Fibroblast of upper back skin (primary cell): ENCODE data around the gene BET1L.
A peak's percentile ranks its signal among the peaks of the same experiment; 100 is the strongest.
"Not testable (repeated sequence)": the region's sequence is repeated elsewhere in the genome, so short reads cannot be mapped to it uniquely, and the experiment has no call there.

Experiments
- DNase-seq: peaks from one replicate; pipeline ENCODE4 v3.0.0-alpha.2; 2013

BET1L gene

DNA sequence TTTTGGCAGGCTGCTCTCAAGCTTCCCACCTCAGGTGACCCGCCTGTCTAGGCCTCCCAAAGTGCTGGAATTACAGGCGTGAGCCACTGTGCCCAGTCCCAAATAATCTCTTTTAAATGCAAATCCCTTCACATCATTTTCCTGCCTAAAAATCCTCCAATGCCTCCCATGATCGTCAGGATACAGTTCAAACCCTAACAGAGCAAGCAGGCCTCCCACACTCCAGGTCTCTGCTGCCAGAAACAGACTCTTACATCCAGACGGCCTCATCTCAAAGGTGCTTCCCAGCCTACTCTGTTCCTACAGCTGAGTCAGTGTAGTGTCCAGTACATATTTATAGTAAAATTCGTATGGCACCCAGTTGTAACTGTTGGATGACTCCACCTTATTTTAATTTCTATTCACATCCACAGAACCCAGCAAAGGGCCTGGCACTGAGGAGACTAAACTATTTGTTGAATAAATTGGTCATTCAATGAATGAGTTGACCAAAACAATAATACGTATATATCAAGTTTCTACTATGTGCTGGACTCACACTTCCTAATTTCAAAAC lies 20.7 kb upstream of the BET1L start:
- DNase-seq, result no peak

DNA sequence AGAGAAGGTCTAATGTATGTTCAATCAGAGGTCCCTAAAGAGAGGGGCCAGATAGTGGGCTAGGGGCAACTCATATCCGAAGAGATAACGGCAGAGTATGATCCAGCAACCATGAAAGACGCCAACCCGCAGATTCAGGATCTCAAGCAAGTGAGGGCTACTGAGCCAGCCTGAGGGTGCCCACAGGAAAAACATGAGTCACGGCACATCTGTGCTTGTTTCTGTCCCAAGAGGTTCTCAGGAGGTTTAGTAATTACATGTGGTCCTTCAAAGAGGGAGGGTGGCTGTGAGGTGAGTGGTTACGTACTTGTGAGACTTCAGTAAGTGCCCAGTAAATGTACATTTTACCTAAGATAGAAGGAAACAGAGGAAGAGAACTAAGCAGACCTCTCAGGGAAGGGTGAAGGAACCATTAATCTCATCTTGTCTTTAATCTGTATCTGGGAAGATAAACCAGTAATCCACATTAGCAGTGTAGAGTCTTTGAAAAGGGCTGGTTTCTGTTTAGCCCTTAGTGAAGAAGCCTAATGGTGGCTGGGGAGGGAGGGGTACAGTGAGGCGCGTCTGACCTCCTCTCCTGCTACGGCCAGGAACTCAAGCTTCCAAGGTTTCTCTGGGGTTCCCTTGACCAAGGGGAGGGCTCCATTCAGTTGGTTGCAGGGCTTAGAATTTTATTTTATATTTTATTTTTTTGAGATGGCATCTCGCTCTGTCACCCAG lies 18.7 kb upstream of the BET1L start:
- no peak for DNase-seq

DNA sequence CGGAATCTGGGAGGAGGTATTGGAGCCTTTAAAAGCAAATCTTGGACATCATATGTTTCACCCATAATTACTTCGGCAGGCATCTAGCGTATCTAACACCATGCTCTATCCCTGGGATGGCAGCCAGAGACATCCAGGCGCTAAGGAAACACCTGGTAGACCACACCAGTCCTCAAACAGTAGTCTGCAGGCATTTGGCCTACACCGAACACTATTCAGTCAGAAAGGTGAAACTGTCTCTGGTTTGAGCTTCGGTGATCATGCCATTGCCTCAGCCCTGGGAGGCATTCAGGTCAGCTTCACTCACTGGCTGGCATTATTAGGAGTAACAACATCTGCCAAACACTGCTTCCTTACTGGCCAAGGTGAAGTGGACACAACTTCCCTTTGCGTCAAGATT lies 17.2 kb upstream of the BET1L start:
- DNase-seq, result no peak

DNA sequence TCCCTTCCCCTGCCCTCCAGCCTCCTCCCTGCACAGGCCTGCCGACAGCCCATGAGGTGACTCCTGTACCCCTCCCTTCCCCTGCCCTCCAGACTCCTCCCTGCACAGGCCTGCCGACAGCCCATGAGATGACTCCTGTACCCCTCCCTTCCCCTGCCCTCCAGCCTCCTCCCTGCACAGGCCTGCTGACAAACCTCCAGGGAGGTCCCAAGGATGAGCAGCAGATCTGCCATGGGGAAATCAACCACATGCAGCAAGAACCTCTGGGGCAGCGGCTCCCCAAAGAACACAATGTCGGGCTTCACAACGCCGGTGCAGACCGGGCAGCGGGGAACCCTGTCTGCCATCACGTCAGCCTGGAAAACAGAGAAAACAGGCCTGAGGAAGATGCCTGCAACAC lies 16.7 kb upstream of the BET1L start:
- no peak for DNase-seq

DNA sequence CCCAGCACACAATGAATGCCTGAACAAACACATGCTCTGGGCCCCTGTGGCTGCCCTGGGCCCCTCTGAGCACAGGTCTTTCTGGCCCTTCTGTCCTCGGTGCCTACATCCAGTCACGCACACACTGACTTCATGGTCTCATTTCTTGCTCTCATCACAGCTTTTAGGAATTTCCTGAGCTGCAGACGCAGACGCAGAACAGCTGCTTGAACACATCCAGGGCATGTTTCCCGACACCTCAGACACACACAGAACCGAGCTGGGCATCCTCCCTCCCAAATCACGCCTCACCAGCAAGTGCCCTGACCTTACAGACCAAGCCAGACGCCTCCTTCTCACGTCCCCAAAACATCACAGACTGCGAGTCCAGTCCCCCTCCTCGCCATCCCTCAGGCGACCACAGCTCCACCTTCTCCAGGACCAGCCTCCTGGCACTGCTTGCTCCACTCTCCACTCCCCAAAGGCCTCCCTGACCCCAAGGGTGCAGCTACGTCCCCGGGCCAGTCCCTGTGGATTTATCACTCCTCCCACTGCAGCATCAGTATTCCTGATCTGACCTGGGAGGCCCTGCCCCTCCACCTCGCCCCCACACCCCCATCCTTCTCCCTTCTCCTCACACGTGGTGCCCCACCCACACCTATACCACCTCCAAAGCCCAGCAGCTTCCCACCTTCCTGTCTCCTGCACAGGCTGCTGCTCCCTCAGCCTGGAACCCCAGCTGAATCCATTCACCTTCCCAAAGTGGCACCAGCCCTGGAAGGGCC lies 16.0 kb upstream of the BET1L start:
- DNase-seq, result no peak

DNA sequence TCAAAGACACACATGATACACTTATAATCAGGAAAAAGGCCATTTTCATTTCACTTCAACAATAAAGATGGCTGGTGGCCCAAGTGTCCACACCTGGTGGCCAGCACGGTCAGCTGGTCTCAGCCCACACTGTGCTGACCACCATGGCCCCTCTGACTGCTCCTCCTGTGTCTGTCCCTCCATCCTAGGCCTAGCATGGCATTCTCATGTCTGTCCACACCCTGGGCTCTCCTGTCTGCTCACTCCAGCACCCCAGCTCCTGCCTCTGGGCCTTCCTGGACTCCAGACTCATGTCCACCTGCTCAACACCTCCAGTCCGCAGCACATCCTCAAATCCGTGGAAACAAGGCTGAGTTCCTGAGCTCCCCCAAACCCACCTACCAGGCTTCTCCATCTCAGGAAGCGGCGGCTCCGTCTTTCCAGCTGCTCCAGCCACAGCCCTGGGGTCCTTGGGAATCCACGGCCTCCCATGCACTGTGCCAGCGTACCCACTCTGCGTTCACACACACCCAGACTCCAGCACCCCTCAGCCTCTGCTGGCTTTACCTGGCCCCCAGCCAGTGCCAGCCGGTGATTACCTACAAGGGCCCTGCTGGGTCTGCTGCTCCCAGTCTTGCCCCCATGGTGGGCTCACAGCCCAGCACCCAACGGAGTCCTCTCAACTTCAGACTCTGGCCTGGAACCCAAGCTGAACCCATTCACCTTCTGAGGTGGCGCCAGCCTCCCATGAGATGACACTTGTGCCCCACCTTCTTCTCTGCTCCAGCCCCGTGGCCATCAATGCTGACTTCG lies 15.0 kb upstream of the BET1L start:
- no peak for DNase-seq

DNA sequence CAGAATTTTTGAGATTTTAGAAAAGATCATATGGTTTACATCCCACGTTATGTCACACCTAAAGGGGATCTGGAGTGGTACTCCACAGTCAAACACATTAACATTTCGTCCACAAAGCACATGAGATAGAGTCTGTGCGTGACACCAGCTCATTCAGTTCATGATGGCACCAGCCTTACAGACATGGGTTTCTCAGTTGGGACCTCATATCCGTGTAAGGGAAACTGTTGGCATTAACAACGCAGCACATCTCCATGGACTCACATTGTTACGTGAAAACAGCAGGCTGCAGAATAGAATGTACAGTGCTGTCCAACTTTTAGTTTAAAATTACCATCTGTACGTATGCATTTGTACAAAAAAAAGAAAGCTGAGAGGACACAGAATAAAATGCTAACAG lies 14.3 kb upstream of the BET1L start:
- DNase-seq, result no peak

DNA sequence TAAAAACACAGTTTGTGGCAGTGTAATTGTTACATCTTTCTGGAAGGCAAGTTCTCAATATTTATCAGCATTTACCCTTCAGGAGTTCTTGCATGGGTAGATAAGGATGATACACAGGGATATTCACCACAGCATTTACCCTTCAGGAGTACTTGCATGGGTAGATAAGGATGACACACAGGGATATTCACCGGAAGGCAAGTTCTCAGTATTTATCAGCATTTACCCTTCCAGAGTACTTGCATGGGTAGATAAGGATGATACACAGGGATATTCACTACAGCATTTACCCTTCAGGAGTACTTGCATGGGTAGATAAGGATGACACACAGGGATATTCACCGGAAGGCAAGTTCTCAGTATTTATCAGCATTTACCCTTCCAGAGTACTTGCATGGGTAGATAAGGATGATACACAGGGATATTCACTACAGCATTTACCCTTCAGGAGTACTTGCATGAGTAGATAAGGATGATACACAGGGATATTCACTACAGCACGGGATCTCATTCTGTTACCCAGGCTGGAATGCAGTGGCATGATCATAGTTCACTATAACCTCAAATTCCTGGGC lies 13.5 kb upstream of the BET1L start:
- not testable (repeated sequence) for DNase-seq

DNA sequence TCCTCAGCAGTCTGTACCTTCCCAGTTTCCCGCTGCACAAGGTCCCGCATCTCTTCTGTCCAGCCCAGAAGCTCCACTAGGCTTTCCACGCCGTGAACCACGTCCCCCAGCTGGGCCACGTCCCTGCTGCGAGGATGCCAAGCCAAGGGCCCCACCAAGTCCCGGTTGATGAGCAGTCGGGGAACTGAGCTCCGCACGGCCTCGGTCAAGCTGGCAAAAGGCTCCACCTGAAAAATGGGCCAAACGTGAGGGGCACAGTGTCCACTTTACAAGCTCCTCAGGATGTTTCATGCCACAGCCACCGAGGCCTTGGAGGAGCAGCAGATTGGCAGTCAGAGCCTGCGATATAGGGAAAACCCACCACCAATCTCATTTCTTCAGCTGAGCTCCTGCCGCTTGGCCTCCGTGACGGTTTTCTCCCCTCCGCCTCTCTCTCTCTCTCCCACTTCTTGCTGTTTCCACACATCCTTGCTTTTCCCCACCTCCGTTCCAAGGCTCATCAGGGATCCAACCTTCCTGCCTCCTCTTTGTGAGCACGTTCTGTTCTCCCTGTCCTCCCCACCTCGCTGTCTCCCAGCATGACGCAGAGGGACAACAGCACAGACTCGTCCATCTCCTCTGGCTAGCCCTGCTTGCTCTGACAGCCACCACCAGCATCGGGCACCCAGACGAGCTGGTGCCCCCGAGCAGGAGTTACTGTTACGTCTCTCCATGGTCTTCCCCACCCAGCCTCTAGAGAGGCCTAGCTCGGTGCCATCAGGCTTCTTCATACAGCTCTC lies 11.8 kb upstream of the BET1L start:
- no peak for DNase-seq

DNA sequence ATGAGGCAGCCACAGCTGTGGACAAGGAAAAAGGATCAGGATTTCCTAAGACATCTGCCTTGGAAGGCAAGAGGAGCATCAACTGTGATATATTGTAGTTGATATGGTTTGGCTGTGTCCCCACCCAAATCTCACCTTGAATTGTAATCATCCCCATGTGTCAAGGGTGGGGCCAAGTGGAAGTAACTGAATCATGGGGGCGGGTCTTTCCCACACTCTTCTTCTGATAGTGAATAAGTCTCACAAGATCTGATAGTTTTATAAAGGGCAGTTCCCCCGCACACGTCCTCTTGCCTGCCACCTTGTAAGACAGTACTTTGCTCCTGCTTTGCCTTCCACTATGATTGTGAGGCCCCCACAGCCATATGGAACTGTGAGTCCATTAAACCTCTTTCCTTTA lies 10.5 kb upstream of the BET1L start:
- DNase-seq, result no peak

DNA sequence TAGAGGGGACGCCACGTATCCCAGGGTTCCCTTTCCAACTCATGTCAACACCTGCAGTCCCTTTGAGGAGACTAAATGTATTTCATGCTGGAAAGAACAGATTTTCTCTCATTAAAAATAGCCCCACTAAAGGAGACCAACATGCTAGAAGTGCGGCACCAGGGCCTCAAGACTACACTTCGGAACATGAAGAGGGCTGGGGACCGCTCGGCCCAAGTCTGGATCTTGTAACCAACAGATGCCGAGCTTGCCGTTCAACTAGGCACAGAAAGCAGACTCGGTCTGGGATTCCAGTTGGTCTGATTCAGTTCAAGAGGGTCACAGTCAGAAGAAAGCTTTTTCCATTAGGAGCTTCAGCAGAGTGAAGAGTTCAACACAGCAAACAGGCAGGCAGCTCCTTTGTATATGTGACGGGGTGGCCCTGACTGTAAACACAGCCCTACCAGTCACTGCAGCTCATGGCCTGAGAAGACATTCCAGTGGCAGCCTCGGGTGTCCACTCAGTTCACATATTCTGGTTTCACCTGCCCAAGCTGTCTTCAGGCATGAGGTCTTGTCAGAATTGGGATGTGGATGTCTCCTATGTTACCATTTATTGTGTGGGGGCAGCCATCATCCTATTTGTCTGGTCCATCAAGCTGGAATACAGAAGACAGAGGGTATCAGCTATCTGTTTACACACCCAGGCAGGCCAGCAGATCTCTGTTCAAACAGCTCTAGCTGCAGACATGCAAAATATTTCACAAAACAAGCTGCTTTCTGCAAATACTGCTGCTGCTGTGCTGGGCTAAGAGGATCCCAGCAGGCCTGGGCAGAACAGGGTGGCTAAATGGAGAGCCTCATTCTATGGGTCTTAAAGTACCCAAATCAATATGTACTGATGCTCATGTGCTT lies 9.1 kb upstream of the BET1L start:
- no peak for DNase-seq

DNA sequence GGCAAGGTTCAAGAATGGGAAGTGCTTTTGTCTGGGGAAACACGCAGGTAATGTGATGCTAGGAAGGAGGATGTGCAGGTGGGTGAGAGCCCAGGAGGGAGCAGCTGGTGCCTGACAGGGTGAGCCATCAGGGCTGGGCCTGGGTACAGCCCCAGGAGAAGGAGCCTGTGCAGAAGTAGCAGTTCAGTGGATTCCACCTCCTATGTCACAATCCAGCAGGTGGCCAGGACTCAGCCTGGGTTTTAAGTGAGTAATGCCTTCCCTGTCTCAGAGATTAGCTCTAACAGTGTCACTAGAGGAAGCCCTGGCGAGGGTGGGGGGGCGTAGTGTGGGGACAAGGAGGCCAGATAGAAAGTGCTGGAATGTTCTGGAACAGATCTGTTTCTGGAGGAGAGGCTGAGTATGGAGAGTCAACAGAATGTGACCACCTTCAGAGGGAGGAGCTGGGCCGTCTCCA lies 8.4 kb upstream of the BET1L start:
- DNase-seq, result no peak

DNA sequence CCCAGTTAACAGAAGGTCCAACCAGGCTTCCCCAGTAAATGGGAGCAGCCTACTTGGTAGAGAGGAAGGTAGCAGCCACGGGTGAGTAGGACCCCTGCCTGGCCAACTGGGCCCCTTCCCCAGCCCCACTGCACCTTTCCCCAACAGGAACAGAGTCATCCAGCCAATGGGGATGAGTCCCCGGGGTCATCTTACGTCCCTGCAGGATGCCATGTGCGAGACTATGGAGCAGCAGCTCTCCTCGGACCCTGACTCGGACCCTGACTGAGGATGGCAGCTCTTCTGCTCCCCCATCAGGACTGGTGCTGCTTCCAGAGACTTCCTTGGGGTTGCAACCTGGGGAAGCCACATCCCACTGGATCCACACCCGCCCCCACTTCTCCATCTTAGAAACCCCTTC lies 6.9 kb upstream of the BET1L start:
- DNase-seq, result no peak

DNA sequence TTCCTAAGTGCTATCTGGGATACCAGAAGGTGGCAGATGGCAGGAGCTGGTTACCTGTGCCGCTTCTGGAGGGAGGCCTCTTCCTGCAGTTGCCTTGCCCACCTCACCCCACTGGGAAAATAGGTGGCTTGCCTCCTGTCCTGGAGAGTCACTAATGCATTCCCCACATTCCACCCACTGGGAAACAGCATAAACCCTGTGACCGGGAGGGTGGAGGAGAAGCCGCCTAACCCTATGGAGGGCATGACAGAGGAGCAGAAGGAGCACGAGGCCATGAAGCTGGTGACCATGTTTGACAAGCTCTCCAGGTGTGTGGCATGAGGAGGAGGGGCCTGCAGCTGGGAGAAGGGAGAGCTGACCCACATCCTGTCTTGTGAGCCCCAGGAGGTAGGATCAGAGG lies 5.9 kb upstream of the BET1L start:
- DNase-seq, result no peak

DNA sequence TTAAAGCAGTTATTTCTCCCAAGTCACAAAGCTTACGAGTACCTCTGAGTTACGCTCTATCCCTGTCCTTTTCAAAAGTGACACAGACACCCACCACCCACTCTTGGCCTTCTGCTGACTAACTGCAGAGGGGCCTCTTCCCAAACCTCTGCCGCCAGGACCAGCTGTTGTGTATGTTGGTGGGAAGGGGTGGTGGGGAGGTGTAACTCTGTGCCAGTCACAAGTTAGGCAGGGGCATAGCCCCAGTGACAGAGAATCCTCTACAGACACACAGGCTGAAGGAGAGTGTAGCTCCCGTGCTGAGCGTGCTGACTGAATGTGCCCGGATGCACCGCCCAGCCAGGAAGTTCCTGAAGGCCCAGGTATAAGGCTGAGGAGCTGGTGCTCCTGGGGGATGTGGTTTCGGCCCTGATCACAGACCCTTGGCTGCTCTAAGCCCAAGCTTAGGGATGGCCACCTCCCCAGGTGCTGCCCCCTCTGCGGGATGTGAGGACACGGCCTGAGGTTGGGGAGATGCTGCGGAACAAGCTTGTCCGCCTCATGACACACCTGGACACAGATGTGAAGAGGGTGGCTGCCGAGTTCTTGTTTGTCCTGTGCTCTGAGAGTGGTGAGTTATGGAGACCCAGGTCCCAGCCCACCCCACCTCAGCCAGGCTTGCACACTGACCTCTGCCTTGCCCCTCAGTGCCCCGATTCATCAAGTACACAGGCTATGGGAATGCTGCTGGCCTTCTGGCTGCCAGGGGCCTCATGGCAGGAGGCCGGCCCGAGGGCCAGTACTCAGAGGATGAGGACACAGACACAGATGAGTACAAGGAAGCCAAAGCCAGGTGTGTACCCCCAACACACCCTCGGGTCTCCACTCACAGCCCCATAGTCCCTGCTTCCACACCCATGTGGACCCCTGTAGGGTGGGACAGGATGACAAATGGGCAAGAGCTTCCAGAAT lies 5.2 kb upstream of the BET1L start:
- no peak for DNase-seq

DNA sequence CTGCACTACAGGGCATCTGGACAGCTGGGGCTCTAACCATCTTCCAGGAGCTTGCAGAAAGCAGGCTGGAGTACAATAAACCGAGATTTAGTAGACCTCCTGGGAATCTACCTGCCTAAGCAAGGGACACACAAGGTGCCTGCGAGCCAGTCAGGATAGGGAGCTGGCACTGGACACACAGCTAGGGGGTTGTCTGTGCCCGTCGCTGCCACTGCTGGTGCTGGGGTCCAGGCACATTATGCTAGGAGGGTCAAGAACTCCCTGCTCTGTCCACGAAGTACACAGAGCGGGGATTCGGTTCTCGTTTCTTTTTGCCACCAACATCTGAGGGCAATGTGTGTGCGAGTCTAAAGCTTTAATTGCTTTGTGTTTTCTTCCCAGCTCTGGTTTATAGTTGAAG lies 4.5 kb upstream of the BET1L start:
- DNase-seq, result no peak

DNA sequence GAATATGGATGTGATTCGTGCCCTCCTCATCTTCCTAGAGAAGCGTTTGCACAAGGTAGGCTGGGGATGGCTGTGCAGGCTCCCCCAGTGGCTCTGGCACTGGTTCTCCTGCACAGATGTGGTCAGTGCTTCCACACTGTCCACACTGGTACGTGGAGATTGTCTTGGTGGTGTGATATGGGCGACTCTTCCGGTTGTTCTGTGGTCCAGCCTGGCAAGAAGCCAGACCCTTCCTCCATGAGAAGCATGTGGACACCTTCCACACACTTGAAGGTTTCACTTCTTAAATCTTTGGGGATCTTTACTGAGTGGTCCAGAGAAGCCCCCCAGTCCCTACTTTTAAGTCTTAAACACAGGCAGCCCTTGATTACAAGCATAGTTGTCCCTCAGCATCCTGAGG lies 4.1 kb upstream of the BET1L start:
- no peak for DNase-seq

DNA sequence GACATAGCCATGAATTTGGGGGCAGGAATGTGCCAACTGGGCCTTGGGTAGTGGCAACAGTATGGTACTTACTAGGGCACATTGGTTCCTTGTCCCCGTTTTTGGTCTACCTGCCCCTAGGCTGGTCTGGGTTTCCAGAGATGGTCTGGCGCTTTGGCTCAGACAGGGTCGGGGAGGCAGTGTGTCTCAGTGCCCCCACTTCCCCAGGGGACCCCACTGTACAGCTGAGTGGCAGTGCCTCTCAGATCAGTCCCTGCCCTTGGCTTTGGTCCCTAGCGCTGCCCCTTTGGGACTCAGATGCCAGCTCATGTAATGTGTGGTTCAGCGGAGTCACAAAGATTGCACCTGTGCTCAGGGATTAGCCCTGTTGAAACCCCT lies 3.6 kb upstream of the BET1L start:
- DNase-seq, result no peak

DNA sequence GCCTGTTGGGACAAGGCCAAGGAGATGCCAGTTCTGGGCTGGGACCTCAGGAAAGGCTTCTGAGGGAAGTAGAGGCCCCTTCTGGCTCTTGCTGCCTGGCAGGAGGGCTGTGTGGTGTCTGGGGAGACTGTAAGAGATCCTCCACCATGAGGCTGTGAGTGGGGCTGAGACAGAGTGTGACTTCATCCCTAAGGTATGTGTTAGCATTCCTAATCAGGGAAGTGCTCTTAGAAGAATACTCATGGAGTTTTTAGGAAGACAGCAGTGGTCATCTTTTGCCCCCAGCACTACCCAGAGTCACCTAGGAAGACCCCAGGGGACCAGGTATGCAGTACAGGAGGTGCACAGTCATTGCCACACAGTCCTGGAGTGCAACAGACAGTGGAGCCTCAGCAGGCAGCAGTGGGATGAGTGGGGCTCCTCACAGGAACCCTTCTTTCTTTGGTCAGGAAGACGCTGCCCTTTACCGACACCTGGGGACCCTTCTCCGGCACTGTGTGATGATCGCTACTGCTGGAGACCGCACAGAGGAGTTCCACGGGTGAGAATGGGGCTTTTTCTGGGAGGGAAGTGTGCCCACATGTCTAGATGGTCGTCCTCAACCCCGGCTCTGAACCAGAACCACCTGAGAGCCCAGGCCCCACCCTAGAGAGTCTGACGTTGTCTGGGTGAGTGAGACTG lies 3.1 kb upstream of the BET1L start:
- peak; percentile 84 for DNase-seq
